Ascending aorta (tissue), 2 donors: ENCODE data around the gene KRT222. TPM values are rescaled to one million over a fixed set of nuclear protein-coding genes. Genes with fewer than 3 reads are reported as not detected.

Experiments used
- DNase-seq, 2 donors: peaks; one replicate each; pipeline ENCODE4 v3.0.0-alpha.2; 2019; ENCODE audit warnings: low spot score in 2 of 2
- H3K27ac ChIP-seq, 2 donors: fragments of 200-600 bp; sonication (generic); one replicate each; pipeline ENCODE4 v1.5.1; 2016 to 2017; ENCODE audit warnings: mild to moderate bottlenecking in 1 of 2
- H3K27me3 ChIP-seq: fragments of 200-600 bp; sonication (generic); one replicate; pipeline ENCODE4 v1.5.1; 2017
- H3K36me3 ChIP-seq, 2 donors: fragments of 200-600 bp; sonication (generic); one replicate each; pipeline ENCODE4 v1.5.1; 2016
- H3K4me1 ChIP-seq, 2 donors: fragments of 200-600 bp; sonication (generic); one replicate each; pipeline ENCODE4 v1.5.1; 2016 to 2017; ENCODE audit warnings: mild to moderate bottlenecking in 1 of 2
- H3K4me3 ChIP-seq, 2 donors: fragments of 200-600 bp; sonication (generic); one replicate each; pipeline ENCODE4 v1.5.1; 2016 to 2017; ENCODE audit warnings: mild to moderate bottlenecking in 1 of 2
- H3K9me3 ChIP-seq, 2 donors: fragments of 200-600 bp; sonication (generic); one replicate each; pipeline ENCODE4 v1.5.1; 2016
- CTCF ChIP-seq, 3 experiments: fragments of 200-600 bp in 2 of 3; fragments of 450-650 bp in 1 of 3; sonication (generic) in 2 of 3; IDR thresholded peaks; one replicate each; pipeline ENCODE4 v1.5.1; 2016 to 2019; ENCODE audit warnings: antibody characterized with exemption in 3 of 3, mild to moderate bottlenecking in 1 of 3, moderate library complexity in 1 of 3
- intact Hi-C: fragments of 100-400 bp; cut with DNase I; formaldehyde crosslinking; loops from one replicate; pipeline ENCODE4 v1.15.1; 2023
- total RNA-seq: library from RNA; depleted of rRNA; stranded (reverse); fragments of >200 nt; gene quantifications from one replicate; pipeline ENCODE4 v1.1.0, GENCODE V29; 2016

KRT222 gene
- total RNA-seq, 1 donor from 2014 or later = 3.4 TPM

- Histone ChIP-seq H3K27me3 (no peaks in the 10 kb centered on the region), H3K9me3 (no peaks in the 10 kb centered on the region), H3K27ac (no peak overlapping the region), H3K4me3 (no peak overlapping the region), H3K4me1 (no peaks in the 10 kb centered on the region), H3K36me3 (no peaks in the 10 kb centered on the region)
- intact Hi-C loops = no loop called here
- no peak for DNase-seq
- TF ChIP-seq CTCF (IDR thresholded peaks at IDR 0.05) = no peak
These were observed 46.0 kb downstream of the KRT222 start for GRCh38 chr17:40618754-40619625.

GRCh38 chr17:40617678-40618240 is 47.2 kb downstream of the KRT222 start:
- Histone ChIP-seq H3K4me3 (no peak overlapping the region), H3K27ac (no peak overlapping the region), H3K4me1 (no peaks in the 10 kb centered on the region), H3K36me3 (no peaks in the 10 kb centered on the region), H3K9me3 (no peaks in the 10 kb centered on the region), H3K27me3 (no peaks in the 10 kb centered on the region)
- intact Hi-C loops = no loop called here
- TF ChIP-seq CTCF (IDR thresholded peaks at IDR 0.05) = no peak
- no peak for DNase-seq

- no peak overlapping the region for H3K4me3 ChIP-seq
- intact Hi-C loops = no loop called here
- no peaks in the 10 kb centered on the region for H3K36me3 ChIP-seq
- no peak for TF ChIP-seq CTCF (IDR thresholded peaks at IDR 0.05)
- H3K4me1 ChIP-seq = no peaks in the 10 kb centered on the region
- H3K27ac ChIP-seq = no peak overlapping the region
- no peaks in the 10 kb centered on the region for H3K27me3 ChIP-seq
- H3K9me3 ChIP-seq = no peaks in the 10 kb centered on the region
- no peak for DNase-seq
These were observed 48.4 kb downstream of the KRT222 start for GRCh38 chr17:40616592-40616991.

- Histone ChIP-seq H3K4me1 (no peaks in the 10 kb centered on the region), H3K27me3 (no peaks in the 10 kb centered on the region), H3K36me3 (no peaks in the 10 kb centered on the region), H3K4me3 (no peak overlapping the region), H3K27ac (no peak overlapping the region), H3K9me3 (no peaks in the 10 kb centered on the region)
- intact Hi-C loops = no loop called here
- TF ChIP-seq CTCF (IDR thresholded peaks at IDR 0.05) = no peak
- no peak for DNase-seq
These were observed 49.0 kb downstream of the KRT222 start for GRCh38 chr17:40615841-40616476.

GRCh38 chr17:40615068-40615840 is 49.7 kb downstream of the KRT222 start:
- no peaks in the 10 kb centered on the region for H3K36me3 ChIP-seq
- H3K27ac ChIP-seq = no peak overlapping the region
- no peaks in the 10 kb centered on the region for H3K9me3 ChIP-seq
- no peak overlapping the region for H3K4me3 ChIP-seq
- no peaks in the 10 kb centered on the region for H3K27me3 ChIP-seq
- no peaks in the 10 kb centered on the region for H3K4me1 ChIP-seq
- no peak for TF ChIP-seq CTCF (IDR thresholded peaks at IDR 0.05)
- DNase-seq = no peak
- intact Hi-C loops = no loop called here
